Transverse colon (tissue), 4 donors: ENCODE measurements around the gene NHERF1. TPM values are rescaled to one million over a fixed set of nuclear protein-coding genes. Genes with fewer than 3 reads are reported as not detected.

Source experiments
- DNase-seq: peaks from one replicate; pipeline ENCODE4 v3.0.0-alpha.2; 2019
- H3K27ac ChIP-seq, 4 donors: fragments of 200-600 bp; sonication (generic); 2 replicates each; pipeline ENCODE4 v1.5.1; 2016 to 2018; ENCODE audit warnings: inconsistent platforms in 4 of 4
- H3K27me3 ChIP-seq: fragments of 200-600 bp; sonication (generic); 2 replicates; pipeline ENCODE4 v1.5.1; 2017; ENCODE audit warnings: inconsistent platforms
- H3K36me3 ChIP-seq, 4 donors: fragments of 200-600 bp; sonication (generic); 2 replicates each; pipeline ENCODE4 v1.5.1; 2017 to 2019; ENCODE audit warnings: inconsistent platforms in 4 of 4
- H3K4me1 ChIP-seq, 4 donors: fragments of 200-600 bp; sonication (generic); 2 replicates each; pipeline ENCODE4 v1.5.1; 2017 to 2020; ENCODE audit warnings: inconsistent platforms in 4 of 4
- H3K4me3 ChIP-seq, 4 donors: fragments of 200-600 bp; sonication (generic); 1 replicate in 1 of 4; 2 replicates in 3 of 4; pipeline versions ENCODE4 v1.5.1 to v1.6.1; 2017 to 2019; ENCODE audit warnings: inconsistent platforms in 4 of 4
- H3K9me3 ChIP-seq, 2 donors: fragments of 200-600 bp; sonication (generic); 2 replicates each; pipeline ENCODE4 v1.5.1; 2017 to 2019; ENCODE audit warnings: inconsistent platforms in 2 of 2
- CTCF ChIP-seq, 5 experiments: fragments of 200-600 bp in 3 of 5; fragments of 450-650 bp in 2 of 5; sonication (generic) in 3 of 5; IDR thresholded peaks; 1 replicate in 2 of 5; 2 replicates in 3 of 5; pipeline ENCODE4 v1.5.1; 2016 to 2017; ENCODE audit warnings: antibody characterized with exemption in 5 of 5, inconsistent platforms in 3 of 5, mild to moderate bottlenecking in 2 of 5, moderate library complexity in 1 of 5
- EP300 ChIP-seq: sonication (generic); formaldehyde crosslinking; IDR thresholded peaks from one replicate; pipeline ENCODE4 v1.6.1; 2017; ENCODE audit warnings: antibody characterized with exemption, low read depth
- POLR2A ChIP-seq: fragments of 450-650 bp; IDR thresholded peaks from one replicate; pipeline ENCODE4 v1.6.1; 2016; ENCODE audit warnings: antibody characterized with exemption, mild to moderate bottlenecking, moderate library complexity
- POLR2AphosphoS5 ChIP-seq, 3 donors: sonication (generic); formaldehyde crosslinking; IDR thresholded peaks; one replicate each; pipeline ENCODE4 v1.6.1; 2016; ENCODE audit warnings: antibody characterized with exemption in 3 of 3
- WGBS, 2 donors: methylation state at CpG; one replicate each; pipeline ENCODE4 v1.1.5; 2018; ENCODE audit warnings: low coverage in 1 of 2; 5-methylcytosine and 5-hydroxymethylcytosine counted together
- in situ Hi-C, 4 donors: fragments of 200-750 bp; cut with MboI; loops; one replicate each; pipeline versions ENCODE4 v1.15.0 to v1.15.1; 2017; ENCODE audit warnings: low sequenced_read_pairs in 3 of 4, low pct_ligation_motif_present in 1 of 4, low pct_unique_long_range_greater_than_20kb in 1 of 4
- intact Hi-C: fragments of 100-400 bp; cut with DNase I; formaldehyde crosslinking; loops from one replicate; pipeline ENCODE4 v1.15.1; 2023; ENCODE audit warnings: low total_unique reads
- total RNA-seq, 4 donors: library from RNA; depleted of rRNA; stranded (reverse); fragments of >200 nt; gene quantifications; one replicate each; pipeline ENCODE4 v1.1.0, GENCODE V29; 2016

Gene NHERF1
- total RNA-seq, 4 donors from 2014 or later, result 118 to 463 (median 233) TPM

GRCh38 chr17:74704544-74704943 is 43.9 kb upstream of the NHERF1 start:
- in situ Hi-C loops, result no loop called here
- TF ChIP-seq POLR2AphosphoS5 (IDR thresholded peaks at IDR 0.05) (no peak), EP300 (no peak), CTCF (IDR thresholded peaks at IDR 0.05) (no peak), POLR2A (no peak)
- Histone ChIP-seq H3K27me3 (peaks cover 5% of the 10 kb centered on the region), H3K4me3 (no peak overlapping the region), H3K36me3 (no peaks in the 10 kb centered on the region), H3K9me3 (no peaks in the 10 kb centered on the region), H3K4me1 (no peaks in the 10 kb centered on the region), H3K27ac (no peak overlapping the region)
- DNase-seq, result no peak
- intact Hi-C loops, result no loop called here
- WGBS, 2 donors, result 89% methylated on average over 8 of the region's 8 CpGs; no CpG with 5 or more reads in 1 of the 2 donors

- Histone ChIP-seq H3K27me3 (peaks cover 12% of the 10 kb centered on the region), H3K9me3 (no peaks in the 10 kb centered on the region), H3K4me1 (peaks cover 0 to 5% (median 2%) of the 10 kb centered on the region in 4 donors), H3K36me3 (no peaks in the 10 kb centered on the region), H3K4me3 (no peak overlapping the region), H3K27ac (no peak overlapping the region)
- DNase-seq, result no peak
- in situ Hi-C loops, result no loop called here
- TF ChIP-seq POLR2A, result no peak
- TF ChIP-seq CTCF (IDR thresholded peaks at IDR 0.05), result no peak
- no peak for TF ChIP-seq POLR2AphosphoS5 (IDR thresholded peaks at IDR 0.05)
- TF ChIP-seq EP300, result no peak
- WGBS, 2 donors, result 51 to 57% methylated on average over 11 to 12 of the region's 12 CpGs
- intact Hi-C loops, result no loop called here
Measured at GRCh38 chr17:74711058-74711824, 37.2 kb upstream of the NHERF1 start.

- DNase-seq, result no peak
- peaks cover 9% of the 10 kb centered on the region for H3K27me3 ChIP-seq
- no peak for TF ChIP-seq POLR2AphosphoS5 (IDR thresholded peaks at IDR 0.05)
- TF ChIP-seq POLR2A, result no peak
- TF ChIP-seq EP300, result no peak
- no peak for TF ChIP-seq CTCF (IDR thresholded peaks at IDR 0.05)
- peaks cover 0 to 5% (median 2%) of the 10 kb centered on the region in 4 donors for H3K4me1 ChIP-seq
- H3K36me3 ChIP-seq, result no peaks in the 10 kb centered on the region
- H3K27ac ChIP-seq, result peak overlapping the region in 1 of 4 donors; percentile 17
- WGBS, 2 donors, result 75 to 81% methylated on average over 2 to 7 of the region's 7 CpGs
- H3K4me3 ChIP-seq, result no peak overlapping the region
- in situ Hi-C loops, result no loop called here
- H3K9me3 ChIP-seq, result no peaks in the 10 kb centered on the region
- intact Hi-C loops, result no loop called here
Measured at GRCh38 chr17:74712301-74712700, 36.1 kb upstream of the NHERF1 start.

- DNase-seq, result peak; percentile 24
- Histone ChIP-seq H3K27ac (peak within 1 kb of the TSS in 1 of 4 donors; percentile 17), H3K4me3 (no peak within 1 kb of the TSS), H3K27me3 (peaks cover 7% of the 10 kb centered on the region), H3K4me1 (peaks cover 0 to 5% (median 2%) of the 10 kb centered on the region in 4 donors), H3K9me3 (no peaks in the 10 kb centered on the region), H3K36me3 (no peaks in the 10 kb centered on the region)
- intact Hi-C loops, result no loop called here
- no peak for TF ChIP-seq POLR2A
- TF ChIP-seq EP300, result no peak
- no peak for TF ChIP-seq CTCF (IDR thresholded peaks at IDR 0.05)
- no peak for TF ChIP-seq POLR2AphosphoS5 (IDR thresholded peaks at IDR 0.05)
- 56% methylated on average over 8 of the region's 8 CpGs; no CpG with 5 or more reads in 1 of the 2 donors for WGBS, 2 donors
- in situ Hi-C loops, result no loop called here
Measured at GRCh38 chr17:74712756-74713155, 35.7 kb upstream of the NHERF1 start, which contains the start of gene CD300LF. Gene CD300LF (minus strand): TSS chr17:74712923. CDS start chr17:74712866, 57 bp downstream.
